Tibial nerve (tissue), 4 donors: Measurements from ENCODE around the gene TMEM258. TPM values are rescaled to one million over a fixed set of nuclear protein-coding genes. Genes with fewer than 3 reads are reported as not detected.

Source experiments
- DNase-seq, 2 donors: peaks; one replicate each; pipeline ENCODE4 v3.0.0-alpha.2; 2019; ENCODE audit warnings: low spot score in 2 of 2
- H3K27ac ChIP-seq, 4 donors: fragments of 200-600 bp; sonication (generic) in 3 of 4; one replicate each; pipeline ENCODE4 v1.5.1; 2017 to 2019; ENCODE audit warnings: mild to moderate bottlenecking in 1 of 4
- H3K27me3 ChIP-seq, 2 donors: fragments of 200-600 bp; sonication (generic) in 1 of 2; one replicate each; pipeline versions ENCODE4 v1.5.1 to v1.6.0; 2017 to 2019
- H3K36me3 ChIP-seq, 3 donors: fragments of 200-600 bp; sonication (generic); one replicate each; pipeline ENCODE4 v1.5.1; 2018 to 2019
- H3K4me1 ChIP-seq, 4 donors: fragments of 200-600 bp; sonication (generic) in 3 of 4; one replicate each; pipeline ENCODE4 v1.5.1; 2017 to 2019
- H3K4me3 ChIP-seq, 4 donors: fragments of 200-600 bp; sonication (generic) in 3 of 4; one replicate each; pipeline ENCODE4 v1.5.1; 2017 to 2019; ENCODE audit warnings: mild to moderate bottlenecking in 1 of 4, moderate library complexity in 1 of 4
- H3K9me3 ChIP-seq, 4 donors: fragments of 200-600 bp; sonication (generic) in 3 of 4; one replicate each; pipeline ENCODE4 v1.5.1; 2017 to 2019
- CTCF ChIP-seq, 5 experiments: fragments of 200-600 bp in 3 of 5; fragments of 450-650 bp in 2 of 5; sonication (generic) in 3 of 5; IDR thresholded peaks; one replicate each; pipeline ENCODE4 v1.5.1; 2016 to 2019; ENCODE audit warnings: antibody characterized with exemption in 5 of 5, mild to moderate bottlenecking in 3 of 5, moderate library complexity in 2 of 5
- EP300 ChIP-seq, 2 donors: sonication (generic); formaldehyde crosslinking; IDR thresholded peaks; one replicate each; pipeline ENCODE4 v1.6.1; 2017; ENCODE audit warnings: antibody characterized with exemption in 2 of 2, mild to moderate bottlenecking in 1 of 2
- POLR2A ChIP-seq, 2 donors: fragments of 450-650 bp; IDR thresholded peaks; one replicate each; pipeline ENCODE4 v1.6.1; 2017; ENCODE audit warnings: antibody characterized with exemption in 2 of 2, mild to moderate bottlenecking in 2 of 2, moderate library complexity in 2 of 2
- WGBS, 2 donors: methylation state at CpG; one replicate each; pipeline ENCODE4 v1.1.5; 2018; 5-methylcytosine and 5-hydroxymethylcytosine counted together
- total RNA-seq, 4 donors: library from RNA; depleted of rRNA; stranded (reverse); fragments of >200 nt; gene quantifications; one replicate each; pipeline ENCODE4 v1.1.0, GENCODE V29; 2016

TMEM258 gene
- total RNA-seq, 4 donors from 2014 or later = 21.9 to 56.7 (median 45.2) TPM

GRCh38 chr11:61764606-61765260 lies 27.7 kb downstream of the TMEM258 start:
- Histone ChIP-seq H3K36me3 (no peaks in the 10 kb centered on the region), H3K27ac (no peak overlapping the region), H3K9me3 (no peaks in the 10 kb centered on the region), H3K27me3 (no peaks in the 10 kb centered on the region), H3K4me1 (peaks cover 0 to 14% (median 0%) of the 10 kb centered on the region in 4 donors), H3K4me3 (no peak overlapping the region)
- WGBS, 2 donors = 33 to 57% methylated on average over 4 to 16 of the region's 22 CpGs
- DNase-seq = no peak
- TF ChIP-seq EP300 (IDR thresholded peaks at IDR 0.05) = no peak
- no peak for TF ChIP-seq POLR2A (IDR thresholded peaks at IDR 0.05)
- TF ChIP-seq CTCF (IDR thresholded peaks at IDR 0.05) = no peak

DNA sequence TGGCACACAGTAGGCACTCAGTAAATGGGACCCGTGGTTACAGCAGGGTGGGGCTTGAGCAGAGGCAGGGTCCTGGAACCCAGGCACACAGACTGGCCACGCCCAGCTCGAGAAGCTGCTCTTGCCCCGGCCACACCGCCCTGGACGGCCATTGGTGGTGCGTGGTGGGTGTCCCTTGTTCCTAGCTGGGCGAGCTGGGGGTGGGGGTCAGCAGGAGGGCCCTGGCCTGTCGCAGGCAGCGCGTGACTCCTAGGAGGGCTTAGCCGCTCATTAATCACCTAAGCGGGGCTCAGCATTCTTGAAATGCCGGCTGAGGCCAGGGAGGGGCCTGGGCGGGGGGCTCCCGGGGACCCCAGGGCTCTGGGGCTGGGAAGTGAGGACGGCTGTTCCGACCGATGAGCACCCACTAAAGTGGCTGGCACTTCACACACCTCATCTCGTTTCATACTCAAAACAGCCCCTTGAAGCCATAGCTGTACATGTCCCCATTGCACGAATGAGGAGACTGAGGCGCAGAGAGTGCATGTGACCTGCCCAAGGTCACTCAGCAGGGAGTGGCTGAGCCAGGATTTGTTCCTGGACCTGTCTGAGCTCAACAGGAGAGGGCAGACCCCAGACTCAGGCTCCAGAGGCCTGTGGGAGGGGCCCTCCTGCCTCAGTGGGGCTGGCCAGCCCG lies 28.3 kb downstream of the TMEM258 start:
- no peaks in the 10 kb centered on the region for H3K36me3 ChIP-seq
- H3K27me3 ChIP-seq = no peaks in the 10 kb centered on the region
- no peak overlapping the region for H3K27ac ChIP-seq
- H3K9me3 ChIP-seq = no peaks in the 10 kb centered on the region
- H3K4me1 ChIP-seq = peaks cover 0 to 7% (median 0%) of the 10 kb centered on the region in 4 donors
- no peak overlapping the region for H3K4me3 ChIP-seq
- DNase-seq = no peak
- no peak for TF ChIP-seq CTCF (IDR thresholded peaks at IDR 0.05)
- TF ChIP-seq EP300 (IDR thresholded peaks at IDR 0.05) = no peak
- no peak for TF ChIP-seq POLR2A (IDR thresholded peaks at IDR 0.05)
- 68 to 71% methylated on average over 13 to 14 of the region's 23 CpGs for WGBS, 2 donors

DNA sequence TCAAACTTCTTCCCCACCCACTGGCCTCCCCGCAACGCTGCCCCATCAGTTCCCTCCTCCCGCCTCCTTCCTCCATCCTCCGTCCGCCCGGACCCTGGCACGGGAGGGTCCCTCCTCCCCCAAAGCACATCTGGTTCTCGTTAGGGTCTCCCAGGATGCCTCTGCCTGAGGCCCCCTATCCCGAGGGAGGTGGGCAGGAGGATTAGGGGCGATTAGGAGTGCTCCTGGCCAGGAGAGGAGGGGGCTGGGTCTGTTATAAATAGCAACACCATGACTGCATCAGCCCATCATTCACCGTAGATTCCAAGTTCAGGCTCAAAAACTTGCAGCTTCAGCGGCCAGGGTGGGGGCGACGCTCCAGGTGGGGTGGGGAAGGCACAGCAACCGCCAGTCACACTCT lies 29.6 kb downstream of the TMEM258 start:
- Histone ChIP-seq H3K27me3 (no peaks in the 10 kb centered on the region), H3K4me1 (peaks cover 0 to 7% (median 0%) of the 10 kb centered on the region in 4 donors), H3K27ac (no peak overlapping the region), H3K9me3 (no peaks in the 10 kb centered on the region), H3K4me3 (no peak overlapping the region), H3K36me3 (no peaks in the 10 kb centered on the region)
- no peak for DNase-seq
- no peak for TF ChIP-seq EP300 (IDR thresholded peaks at IDR 0.05)
- no peak for TF ChIP-seq POLR2A (IDR thresholded peaks at IDR 0.05)
- TF ChIP-seq CTCF (IDR thresholded peaks at IDR 0.05) = no peak
- 49 to 57% methylated on average over 15 of the region's 15 CpGs for WGBS, 2 donors

GRCh38 chr11:61762223-61762615 lies 30.2 kb downstream of the TMEM258 start:
- no peaks in the 10 kb centered on the region for H3K36me3 ChIP-seq
- no peaks in the 10 kb centered on the region for H3K9me3 ChIP-seq
- H3K4me3 ChIP-seq = no peak overlapping the region
- 83% methylated on average over 6 to 10 of the region's 10 CpGs for WGBS, 2 donors
- TF ChIP-seq CTCF (IDR thresholded peaks at IDR 0.05) = no peak
- no peak for TF ChIP-seq EP300 (IDR thresholded peaks at IDR 0.05)
- no peak for TF ChIP-seq POLR2A (IDR thresholded peaks at IDR 0.05)
- H3K4me1 ChIP-seq = peaks cover 0 to 7% (median 0%) of the 10 kb centered on the region in 4 donors
- no peak for DNase-seq
- no peak overlapping the region for H3K27ac ChIP-seq
- H3K27me3 ChIP-seq = no peaks in the 10 kb centered on the region
